Midbrain (tissue), 1 donor: ENCODE measurements around the gene MUC16.

ENCODE experiments used
- DNase-seq: peaks from one replicate; lab custom pipeline; 2025; lab: John Stamatoyannopoulos, UW

MUC16 gene

GRCh38 chr19:9008667-9009066, 1.5 kb downstream of the MUC16 start:
- DNase-seq, result no peak

- DNase-seq, result no peak
Observed at GRCh38 chr19:9000933-9001332, 9.3 kb downstream of the MUC16 start.

GRCh38 chr19:8988204-8988603, 22.0 kb downstream of the MUC16 start:
- DNase-seq, result no peak

GRCh38 chr19:8986296-8986695, 23.9 kb downstream of the MUC16 start:
- DNase-seq, result no peak

GRCh38 chr19:8973501-8974091, 36.6 kb downstream of the MUC16 start:
- DNase-seq, result no peak

- DNase-seq, result no peak
Observed at GRCh38 chr19:8965887-8966286, 44.3 kb downstream of the MUC16 start.
